Femur (tissue), 1 donor: Measurements from ENCODE around the gene NOP9.
A peak's percentile ranks its signal among the peaks of the same experiment; 100 is the strongest.

Experiments used
- DNase-seq: peaks from one replicate; pipeline ENCODE4 v3.0.0-alpha.2; 2017

Gene NOP9

GRCh38 chr14:24310646-24311604 lies 11.3 kb downstream of the NOP9 start, which contains the start of gene LTB4R:
Gene LTB4R (plus strand): TSS chr14:24311502. CDS start chr14:24315652, 4,150 bp downstream.
- peak; percentile 87 for DNase-seq

GRCh38 chr14:24311837-24312615 lies 12.4 kb downstream of the NOP9 start:
- no peak for DNase-seq

- peak; percentile 57 for DNase-seq
Measured at GRCh38 chr14:24312736-24313507, 13.3 kb downstream of the NOP9 start.

GRCh38 chr14:24313913-24314312 lies 14.3 kb downstream of the NOP9 start:
- no peak for DNase-seq

GRCh38 chr14:24314377-24315193 lies 14.9 kb downstream of the NOP9 start:
- no peak for DNase-seq

- no peak for DNase-seq
Measured at GRCh38 chr14:24315243-24315806, 15.7 kb downstream of the NOP9 start.

- DNase-seq: peak; percentile 50
Measured at GRCh38 chr14:24315807-24316596, 16.4 kb downstream of the NOP9 start.

GRCh38 chr14:24316597-24316950 lies 16.9 kb downstream of the NOP9 start:
- DNase-seq: no peak

GRCh38 chr14:24317141-24317928 lies 17.7 kb downstream of the NOP9 start:
- no peak for DNase-seq

GRCh38 chr14:24321212-24321975 lies 21.7 kb downstream of the NOP9 start:
- DNase-seq: no peak

GRCh38 chr14:24322672-24323071 lies 23.0 kb downstream of the NOP9 start:
- DNase-seq: no peak

- no peak for DNase-seq
Measured at GRCh38 chr14:24323341-24323740, 23.7 kb downstream of the NOP9 start.

GRCh38 chr14:24324024-24324423 lies 24.4 kb downstream of the NOP9 start:
- no peak for DNase-seq

- no peak for DNase-seq
Measured at GRCh38 chr14:24325041-24325530, 25.4 kb downstream of the NOP9 start.

GRCh38 chr14:24325963-24326362 lies 26.3 kb downstream of the NOP9 start:
- no peak for DNase-seq

GRCh38 chr14:24327303-24327702 lies 27.7 kb downstream of the NOP9 start:
- DNase-seq: no peak

- peak; percentile 51 for DNase-seq
Measured at GRCh38 chr14:24327914-24328313, 28.3 kb downstream of the NOP9 start.

- no peak for DNase-seq
Measured at GRCh38 chr14:24329073-24329663, 29.5 kb downstream of the NOP9 start.

- no peak for DNase-seq
Measured at GRCh38 chr14:24329736-24330135, 30.1 kb downstream of the NOP9 start.
